Neuronal stem cell (in vitro differentiated cells): Measurements from ENCODE around the gene CIAO1.

Experiments
- DNase-seq: peaks from one replicate; pipeline ENCODE4 v3.0.0-alpha.2; 2013; ENCODE audit warnings: low spot score
- H2AFZ ChIP-seq: one replicate; pipeline ENCODE4 v1.6.1; 2013; ENCODE audit warnings: mild to moderate bottlenecking, low read length, inconsistent platforms
- H2AK5ac ChIP-seq: 2 replicates; pipeline ENCODE4 v1.6.1; 2013; ENCODE audit warnings: low read depth, mild to moderate bottlenecking, inconsistent platforms, low read length, moderate library complexity, mixed read lengths
- H2BK120ac ChIP-seq: 2 replicates; pipeline ENCODE4 v1.6.1; 2013; ENCODE audit warnings: low read depth, mild to moderate bottlenecking, inconsistent platforms, low read length, moderate library complexity, mixed read lengths
- H2BK12ac ChIP-seq: one replicate; pipeline ENCODE4 v1.6.1; 2013; ENCODE audit warnings: low read length, inconsistent platforms
- H2BK15ac ChIP-seq: 2 replicates; pipeline ENCODE4 v1.6.1; 2013; ENCODE audit warnings: mild to moderate bottlenecking, low read length, inconsistent platforms, mixed read lengths
- H2BK5ac ChIP-seq: one replicate; pipeline ENCODE4 v1.6.1; 2013; ENCODE audit warnings: inconsistent platforms, mild to moderate bottlenecking, low read length, moderate library complexity
- H3K14ac ChIP-seq: one replicate; pipeline ENCODE4 v1.6.1; 2013; ENCODE audit warnings: low read length, inconsistent platforms
- H3K18ac ChIP-seq: 2 replicates; pipeline ENCODE4 v1.6.1; 2013; ENCODE audit warnings: low read length, inconsistent platforms
- H3K23ac ChIP-seq: 2 replicates; pipeline ENCODE4 v1.6.1; 2013; ENCODE audit warnings: low read depth, mild to moderate bottlenecking, mixed read lengths, low read length, inconsistent platforms; ENCODE audit not compliant: poor library complexity
- H3K27ac ChIP-seq: replicated peaks from 3 replicates; pipeline ENCODE4 v1.5.1; 2013; ENCODE audit warnings: low read length, inconsistent platforms
- H3K27me3 ChIP-seq, 3 experiments: 2 replicates each; pipeline ENCODE4 v1.6.1; 2013; ENCODE audit warnings: low read length in 3 of 3, mild to moderate bottlenecking in 2 of 3, inconsistent platforms in 1 of 3, low read depth in 1 of 3, mixed read lengths in 1 of 3, moderate library complexity in 1 of 3; ENCODE audit not compliant: control insufficient read depth in 3 of 3, insufficient read depth in 3 of 3
- H3K36me3 ChIP-seq, 2 donors: replicated peaks in 1 of 2; 2 replicates each; pipeline ENCODE4 v1.6.1; 2013; ENCODE audit warnings: low read length in 2 of 2; ENCODE audit not compliant: control insufficient read depth in 2 of 2, insufficient read depth in 2 of 2
- H3K4ac ChIP-seq: 2 replicates; pipeline ENCODE4 v1.6.1; 2013; ENCODE audit warnings: inconsistent platforms, mild to moderate bottlenecking, low read length, moderate library complexity
- H3K4me1 ChIP-seq, 2 donors: 1 replicate in 1 of 2; 2 replicates in 1 of 2; pipeline ENCODE4 v1.6.1; 2013; ENCODE audit warnings: low read length in 2 of 2, low read depth in 1 of 2; ENCODE audit not compliant: control insufficient read depth in 2 of 2, insufficient read depth in 1 of 2
- H3K4me2 ChIP-seq: one replicate; pipeline ENCODE4 v1.6.1; 2013; ENCODE audit warnings: mild to moderate bottlenecking, low read length, inconsistent platforms; ENCODE audit not compliant: insufficient read depth, poor library complexity, severe bottlenecking
- H3K4me3 ChIP-seq, 2 donors: 2 replicates each; pipeline ENCODE4 v1.5.1; 2013; ENCODE audit warnings: low read length in 2 of 2, mild to moderate bottlenecking in 2 of 2, inconsistent platforms in 1 of 2, moderate library complexity in 1 of 2
- H3K79me1 ChIP-seq: one replicate; pipeline ENCODE4 v1.6.1; 2013; ENCODE audit warnings: low read depth, mild to moderate bottlenecking, inconsistent platforms, low read length, moderate library complexity
- H3K9ac ChIP-seq: one replicate; pipeline ENCODE4 v1.6.1; 2013; ENCODE audit warnings: mild to moderate bottlenecking, low read depth, low read length, inconsistent platforms; ENCODE audit not compliant: poor library complexity
- H3K9me3 ChIP-seq, 2 donors: replicated peaks in 1 of 2; 2 replicates each; pipeline versions ENCODE3 to v1.6.1; 2013; ENCODE audit warnings: low read length in 2 of 2, mild to moderate bottlenecking in 2 of 2, inconsistent platforms in 1 of 2, low read depth in 1 of 2, mixed read lengths in 1 of 2, moderate library complexity in 1 of 2; ENCODE audit not compliant: control insufficient read depth in 2 of 2, insufficient read depth in 1 of 2
- H4K8ac ChIP-seq: one replicate; pipeline ENCODE4 v1.6.1; 2013; ENCODE audit warnings: low read depth, mild to moderate bottlenecking, inconsistent platforms, low read length, moderate library complexity
- H4K91ac ChIP-seq: one replicate; pipeline ENCODE4 v1.6.1; 2013; ENCODE audit warnings: low read length, low read depth, mild to moderate bottlenecking, inconsistent platforms; ENCODE audit not compliant: poor library complexity
- WGBS, 2 donors: extraction: QIAGEN DNeasy Blood & Tissue Kit; methylation state at CpG; one replicate each; pipeline ENCODE4 v1.1.7; 2013; ENCODE audit warnings: missing lambda C conversion rate in 2 of 2, mixed read lengths in 1 of 2; ENCODE audit not compliant: insufficient read length in 2 of 2, insufficient replicate concordance in 1 of 2; ENCODE audit errors: extremely low coverage in 2 of 2; 5-methylcytosine and 5-hydroxymethylcytosine counted together

The CIAO1 gene

GRCh38 chr2:96305091-96305978 lies 39.3 kb downstream of the CIAO1 start, which contains the start of gene SNRNP200:
Gene SNRNP200, minus strand, starts transcription at chr2:96305546. Its CDS starts 109 bp downstream, at chr2:96305437.
- Histone ChIP-seq H2AFZ (peak within 1 kb of the TSS; percentile 88), H2BK12ac (no peak within 1 kb of the TSS), H3K9me3 (no peaks in the 10 kb centered on the region), H2BK15ac (no peak within 1 kb of the TSS), H3K4me1 (peaks cover 5 to 12% of the 10 kb centered on the region in 2 donors), H3K36me3 (peaks cover 27 to 42% of the 10 kb centered on the region in 2 donors), H4K8ac (no peak within 1 kb of the TSS), H3K23ac (peak within 1 kb of the TSS; percentile 86), H3K4ac (no peak within 1 kb of the TSS), H2BK120ac (no peak within 1 kb of the TSS), H2AK5ac (peak within 1 kb of the TSS; percentile 67), H3K79me1 (peaks cover 2% of the 10 kb centered on the region), H3K18ac (peak within 1 kb of the TSS; percentile 86), H3K27ac (peak within 1 kb of the TSS; percentile 80), H4K91ac (no peak within 1 kb of the TSS), H3K4me3 (peak within 1 kb of the TSS; percentile 77 to 93), H3K27me3 (no peaks in the 10 kb centered on the region), H3K14ac (peak within 1 kb of the TSS; percentile 86), H3K4me2 (peak within 1 kb of the TSS; percentile 83), H2BK5ac (peak within 1 kb of the TSS; percentile 55), H3K9ac (peak within 1 kb of the TSS; percentile 92)
- no CpG with 5 or more reads among the region's 61 CpGs for WGBS, 2 donors
- DNase-seq = peak; percentile 80

GRCh38 chr2:96305979-96306308 lies 39.9 kb downstream of the CIAO1 start:
- H4K91ac ChIP-seq = no peak overlapping the region
- peak overlapping the region; percentile 55 for H2BK5ac ChIP-seq
- no peak overlapping the region for H2BK15ac ChIP-seq
- no peak for DNase-seq
- no peak overlapping the region for H3K4ac ChIP-seq
- peak overlapping the region; percentile 37 for H3K9ac ChIP-seq
- no peak overlapping the region for H4K8ac ChIP-seq
- H3K9me3 ChIP-seq = no peaks in the 10 kb centered on the region
- no peak overlapping the region for H3K23ac ChIP-seq
- no CpG with 5 or more reads among the region's 9 CpGs for WGBS, 2 donors
- H3K4me3 ChIP-seq = peak overlapping the region; percentile 77 to 93
- peaks cover 5 to 12% of the 10 kb centered on the region in 2 donors for H3K4me1 ChIP-seq
- no peak overlapping the region for H3K14ac ChIP-seq
- H2AK5ac ChIP-seq = peak overlapping the region; percentile 67
- no peak overlapping the region for H3K27ac ChIP-seq
- H3K4me2 ChIP-seq = peak overlapping the region; percentile 83
- H2BK12ac ChIP-seq = no peak overlapping the region
- no peak overlapping the region for H2BK120ac ChIP-seq
- no peaks in the 10 kb centered on the region for H3K27me3 ChIP-seq
- peaks cover 25 to 37% of the 10 kb centered on the region in 2 donors for H3K36me3 ChIP-seq
- H3K18ac ChIP-seq = no peak overlapping the region
- peak overlapping the region; percentile 88 for H2AFZ ChIP-seq
- peaks cover 2% of the 10 kb centered on the region for H3K79me1 ChIP-seq

- no CpG with 5 or more reads among the region's 3 CpGs for WGBS, 2 donors
- H3K4ac ChIP-seq = no peak overlapping the region
- no peak for DNase-seq
- peaks cover 2% of the 10 kb centered on the region for H3K79me1 ChIP-seq
- no peak overlapping the region for H3K14ac ChIP-seq
- H3K18ac ChIP-seq = no peak overlapping the region
- no peak overlapping the region for H2BK12ac ChIP-seq
- H4K91ac ChIP-seq = no peak overlapping the region
- H3K4me2 ChIP-seq = peak overlapping the region; percentile 83
- peaks cover 21 to 32% of the 10 kb centered on the region in 2 donors for H3K36me3 ChIP-seq
- H3K4me1 ChIP-seq = peaks cover 5 to 12% of the 10 kb centered on the region in 2 donors
- peak overlapping the region; percentile 88 for H2AFZ ChIP-seq
- no peak overlapping the region for H2BK5ac ChIP-seq
- H2AK5ac ChIP-seq = no peak overlapping the region
- no peak overlapping the region for H2BK15ac ChIP-seq
- H2BK120ac ChIP-seq = no peak overlapping the region
- H3K9me3 ChIP-seq = no peaks in the 10 kb centered on the region
- peak overlapping the region; percentile 37 for H3K9ac ChIP-seq
- no peak overlapping the region for H3K27ac ChIP-seq
- H3K4me3 ChIP-seq = peak overlapping the region; percentile 77 to 93
- H3K27me3 ChIP-seq = no peaks in the 10 kb centered on the region
- H4K8ac ChIP-seq = no peak overlapping the region
- H3K23ac ChIP-seq = no peak overlapping the region
These were observed 40.3 kb downstream of the CIAO1 start for GRCh38 chr2:96306370-96306769.

- Histone ChIP-seq H2BK5ac (no peak overlapping the region), H3K4me2 (no peak overlapping the region), H2BK15ac (no peak overlapping the region), H3K18ac (no peak overlapping the region), H3K9me3 (no peaks in the 10 kb centered on the region), H2AFZ (no peak overlapping the region), H3K23ac (no peak overlapping the region), H2AK5ac (no peak overlapping the region), H3K79me1 (peaks cover 2% of the 10 kb centered on the region), H3K9ac (no peak overlapping the region), H4K91ac (no peak overlapping the region), H4K8ac (no peak overlapping the region), H3K36me3 (peaks cover 2 to 14% of the 10 kb centered on the region in 2 donors), H3K14ac (no peak overlapping the region), H3K4me3 (no peak overlapping the region), H2BK120ac (no peak overlapping the region), H2BK12ac (no peak overlapping the region), H3K4me1 (peaks cover 5 to 12% of the 10 kb centered on the region in 2 donors), H3K4ac (no peak overlapping the region), H3K27me3 (no peaks in the 10 kb centered on the region), H3K27ac (no peak overlapping the region)
- no peak for DNase-seq
- no CpG with 5 or more reads among the region's 5 CpGs for WGBS, 2 donors
These were observed 42.2 kb downstream of the CIAO1 start for GRCh38 chr2:96308248-96308647.
